ENCODE data around the gene DMGDH.

- TF ChIP-seq POLR2A (IDR thresholded peaks at IDR 0.05; ENCODE audit: low read depth, low read length) (no peak), TAF1 (IDR thresholded peaks at IDR 0.05; ENCODE audit: borderline replicate concordance, low read depth, low read length) (no peak)
Measured at GRCh38 chr5:79081779-79082178, 12.3 kb upstream of the DMGDH start.

Measured in GM12892 (cell line).